Activated CD8-positive, alpha-beta memory T cell treated with anti-CD3 and anti-CD28 coated beads for 24 hours (primary cell): ENCODE data around the gene AP2A2.

Experiments
- DNase-seq: peaks from one replicate; pipeline ENCODE4 v3.0.0-alpha.2; 2020

Gene AP2A2

DNA sequence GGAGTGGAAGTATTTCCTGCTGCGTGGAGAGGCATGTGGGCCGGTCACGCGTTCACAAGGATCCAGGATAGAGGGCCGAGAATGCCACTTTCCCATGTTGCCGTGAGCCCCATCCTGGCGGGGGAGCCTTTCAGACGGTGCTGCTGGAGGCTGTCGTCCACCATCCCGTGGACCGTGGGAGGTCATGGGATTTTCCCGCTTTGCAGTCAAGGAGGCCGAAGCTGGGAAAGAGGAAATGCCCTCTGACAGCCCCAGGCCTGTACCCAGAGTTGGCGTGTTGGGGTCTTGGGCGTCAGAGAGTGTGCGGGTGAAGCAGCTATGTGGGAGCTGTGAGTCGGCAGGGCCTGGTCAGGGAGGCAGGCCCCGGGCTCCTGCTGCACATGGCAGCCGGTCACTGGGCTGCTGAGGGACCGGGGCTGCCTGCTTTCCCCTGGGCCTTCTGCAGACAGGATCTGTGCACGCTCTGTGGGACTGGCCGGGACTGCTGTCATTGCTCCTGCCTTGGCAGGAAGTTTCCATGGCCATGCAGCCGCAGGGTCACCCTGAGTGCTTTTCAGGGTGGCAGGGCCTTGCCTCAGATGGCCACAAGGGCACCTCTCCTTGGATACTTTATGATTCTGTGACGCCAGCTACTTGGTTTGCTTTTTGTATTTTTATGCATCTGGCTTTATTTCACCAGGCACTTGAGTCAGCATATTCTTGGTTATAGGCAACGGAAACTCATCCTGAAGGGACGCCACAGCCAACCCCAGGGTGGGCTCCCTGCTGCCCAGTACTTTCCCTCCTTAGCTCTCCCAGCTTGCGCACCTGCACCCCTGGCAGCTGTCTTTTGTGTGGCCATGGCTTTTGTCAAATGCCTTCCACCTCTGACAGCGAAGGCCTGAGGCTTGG, 52.4 kb downstream of the AP2A2 start:
- no peak for DNase-seq

DNA sequence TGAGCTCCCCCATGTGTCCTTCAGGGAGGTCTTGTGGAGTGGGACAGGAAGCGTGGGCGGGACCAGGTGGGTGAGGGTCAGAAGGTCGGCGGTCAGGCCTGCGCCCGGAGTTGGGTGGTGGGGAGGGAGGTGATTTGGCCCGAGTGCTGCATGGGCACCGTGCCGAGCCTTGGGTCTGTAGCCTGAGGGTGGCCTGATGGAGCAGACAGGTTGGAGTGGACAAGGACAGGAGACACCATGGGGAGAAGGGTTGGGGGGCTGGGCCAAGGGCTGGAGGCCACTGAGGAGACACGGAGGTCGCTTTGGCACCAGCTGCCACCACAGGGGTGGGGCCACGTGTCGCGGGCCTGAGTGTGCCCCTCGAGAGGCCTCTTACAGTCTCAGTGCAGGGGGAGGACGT, 53.1 kb downstream of the AP2A2 start:
- no peak for DNase-seq

DNA sequence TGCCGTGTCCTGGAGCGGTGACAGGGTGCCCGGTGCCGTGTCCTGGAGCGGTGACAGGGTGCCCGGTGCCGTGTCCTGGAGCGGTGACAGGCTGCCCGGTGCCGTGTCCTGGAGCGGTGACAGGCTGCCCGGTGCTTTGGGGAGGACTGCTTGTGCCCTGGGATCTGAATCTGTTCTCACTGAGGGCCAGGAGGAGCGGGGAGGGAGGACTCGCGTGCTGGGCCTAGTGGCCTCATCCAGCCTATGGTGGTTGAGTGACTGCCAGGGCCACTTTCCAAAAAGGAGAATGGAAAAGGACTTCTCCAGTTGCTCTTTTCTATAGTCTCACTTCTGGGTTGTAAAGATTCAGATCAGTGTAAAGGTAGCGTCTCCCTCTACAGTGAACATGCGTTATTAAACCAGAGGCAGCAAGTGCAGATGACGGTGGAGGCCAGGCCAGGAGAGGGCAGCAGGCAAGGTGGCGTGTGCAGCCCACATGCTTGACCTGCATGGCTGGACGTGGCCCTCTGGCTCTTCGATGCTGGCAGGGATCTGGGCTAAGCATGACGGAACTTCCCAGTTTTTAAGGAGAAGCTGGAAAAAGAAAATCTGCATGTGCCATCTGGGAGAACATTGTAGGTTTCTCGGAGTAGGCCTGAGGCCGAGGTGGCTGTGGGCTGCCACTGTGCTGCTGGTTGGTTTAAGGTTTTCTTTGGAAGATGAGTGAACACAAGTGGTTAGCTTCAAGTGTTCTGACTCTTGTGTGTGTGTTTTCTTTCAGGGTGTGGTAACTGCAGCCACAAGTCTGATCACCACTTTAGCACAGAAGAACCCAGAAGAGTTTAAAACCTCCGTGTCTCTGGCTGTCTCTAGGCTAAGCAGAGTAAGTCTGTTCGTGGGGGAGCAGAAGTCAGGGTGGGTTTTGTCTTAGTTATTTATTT, 55.0 kb downstream of the AP2A2 start:
- DNase-seq = no peak

DNA sequence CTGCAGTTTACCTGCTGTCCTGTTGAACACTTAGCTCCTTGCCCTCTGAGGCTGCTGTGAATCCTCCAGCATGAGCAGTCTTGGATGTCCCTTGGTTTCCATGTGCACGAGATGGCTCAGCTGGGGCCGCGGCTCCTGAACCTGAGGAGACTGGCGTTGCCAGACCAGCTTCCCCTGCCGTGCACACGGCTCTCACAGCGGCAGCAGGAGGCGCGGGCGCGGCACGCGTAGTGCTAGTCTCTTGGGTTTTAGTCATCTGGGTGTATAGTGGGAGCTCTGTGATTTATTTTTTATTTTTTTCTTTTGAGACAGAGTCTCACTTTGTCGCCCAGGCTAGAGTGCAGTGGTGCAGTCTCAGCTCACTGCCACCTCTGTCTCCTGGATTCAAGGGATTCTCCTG, 56.1 kb downstream of the AP2A2 start:
- no peak for DNase-seq

DNA sequence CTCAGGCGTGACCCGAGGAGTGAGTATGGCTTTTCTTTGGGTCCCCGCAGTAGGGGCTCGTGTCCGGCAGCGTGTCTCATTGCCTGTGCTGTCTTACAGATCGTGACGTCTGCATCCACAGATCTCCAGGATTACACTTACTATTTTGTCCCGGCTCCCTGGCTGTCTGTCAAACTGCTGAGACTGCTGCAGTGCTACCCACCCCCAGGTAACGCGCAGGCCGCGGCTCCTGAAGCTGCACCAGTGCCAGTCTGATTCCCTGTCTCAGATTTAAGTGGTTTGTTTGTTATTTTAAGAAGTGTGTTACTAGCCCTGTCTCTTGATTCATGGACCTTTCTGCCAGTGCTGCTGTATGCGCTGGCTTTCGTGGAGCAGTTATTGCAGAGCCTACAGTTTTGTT, 58.9 kb downstream of the AP2A2 start:
- DNase-seq = no peak

DNA sequence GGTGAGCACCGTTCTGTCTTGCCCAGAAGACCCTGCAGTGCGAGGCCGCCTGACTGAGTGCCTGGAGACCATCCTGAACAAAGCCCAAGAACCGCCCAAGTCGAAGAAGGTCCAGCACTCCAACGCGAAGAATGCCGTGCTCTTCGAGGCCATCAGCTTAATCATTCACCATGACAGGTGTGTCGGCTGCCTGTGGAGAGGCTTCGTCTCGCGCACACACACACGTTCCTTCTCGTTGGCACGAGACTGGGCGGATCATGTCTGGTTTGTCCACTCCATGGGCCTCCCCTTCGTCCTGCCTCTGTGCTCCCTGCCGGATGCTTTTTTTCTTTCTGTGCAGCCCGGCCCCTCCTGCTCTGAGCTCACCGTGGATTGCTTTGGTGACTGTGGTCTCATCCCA, 59.7 kb downstream of the AP2A2 start:
- no peak for DNase-seq

DNA sequence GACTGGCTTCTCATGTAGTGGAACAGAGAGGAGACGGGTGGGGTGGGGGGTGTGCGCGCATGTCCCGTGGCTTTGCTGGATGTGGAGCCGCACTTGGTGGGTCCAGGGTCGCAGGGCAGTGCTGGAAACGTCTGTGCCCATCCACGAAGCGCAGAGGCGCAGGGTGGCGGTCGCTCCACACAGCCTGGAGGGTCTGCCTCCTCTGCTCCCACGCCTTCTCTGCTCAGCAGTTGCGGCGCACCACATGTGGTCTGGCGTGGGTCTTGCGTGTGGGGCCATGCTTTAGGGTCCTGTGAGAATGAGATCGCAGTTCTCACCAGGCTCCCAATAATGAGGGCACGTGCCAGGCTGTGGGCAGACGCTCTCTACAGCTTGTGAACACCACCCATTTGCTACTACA, 60.2 kb downstream of the AP2A2 start:
- DNase-seq = no peak

DNA sequence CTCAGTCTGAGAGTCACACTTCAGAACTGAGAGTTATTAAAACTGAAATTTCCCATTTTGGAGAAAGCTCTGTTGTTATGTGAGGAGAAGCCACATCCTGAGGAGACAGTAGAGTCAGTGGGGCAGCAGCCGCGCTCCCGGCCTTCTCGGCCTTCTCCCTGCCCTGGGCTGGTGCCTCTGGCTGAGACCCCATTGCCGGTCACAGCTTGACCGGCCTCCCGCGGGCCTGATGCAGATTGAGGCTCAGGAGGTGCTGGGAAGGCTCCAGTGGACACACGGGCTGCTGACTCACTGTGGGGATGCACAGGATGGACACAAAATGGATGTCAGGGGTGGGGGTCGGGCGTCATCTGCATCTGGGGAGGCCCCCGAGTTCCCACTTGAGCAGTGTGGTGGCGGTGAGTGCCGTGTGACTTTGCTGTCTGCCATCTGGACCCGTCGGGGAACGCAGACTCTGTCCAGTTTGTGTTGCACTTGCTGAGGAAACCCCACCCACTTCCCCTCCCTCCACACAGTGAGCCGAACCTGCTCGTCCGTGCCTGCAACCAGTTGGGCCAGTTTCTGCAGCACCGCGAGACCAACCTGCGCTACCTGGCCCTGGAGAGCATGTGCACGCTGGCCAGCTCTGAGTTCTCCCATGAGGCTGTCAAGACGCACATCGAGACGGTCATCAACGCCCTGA, 60.7 kb downstream of the AP2A2 start:
- DNase-seq = no peak

DNA sequence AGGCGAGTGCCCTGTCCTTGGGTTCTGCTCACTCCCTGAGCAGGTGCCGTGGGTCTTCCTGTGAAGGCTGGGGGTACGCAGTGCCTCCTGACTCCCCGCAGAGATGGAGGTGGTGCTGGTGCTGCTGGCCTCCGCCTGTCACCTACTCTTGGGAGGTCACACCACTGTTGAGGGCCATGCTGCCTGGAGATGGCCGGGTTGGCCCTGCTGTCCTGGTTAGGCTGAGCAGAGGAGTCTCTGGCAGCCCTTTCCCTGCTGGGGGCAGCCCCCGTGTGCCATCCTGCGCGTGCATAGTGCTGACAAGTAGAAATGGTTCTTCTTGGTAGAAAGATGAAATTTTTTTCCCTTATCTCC, 61.3 kb downstream of the AP2A2 start:
- no peak for DNase-seq

DNA sequence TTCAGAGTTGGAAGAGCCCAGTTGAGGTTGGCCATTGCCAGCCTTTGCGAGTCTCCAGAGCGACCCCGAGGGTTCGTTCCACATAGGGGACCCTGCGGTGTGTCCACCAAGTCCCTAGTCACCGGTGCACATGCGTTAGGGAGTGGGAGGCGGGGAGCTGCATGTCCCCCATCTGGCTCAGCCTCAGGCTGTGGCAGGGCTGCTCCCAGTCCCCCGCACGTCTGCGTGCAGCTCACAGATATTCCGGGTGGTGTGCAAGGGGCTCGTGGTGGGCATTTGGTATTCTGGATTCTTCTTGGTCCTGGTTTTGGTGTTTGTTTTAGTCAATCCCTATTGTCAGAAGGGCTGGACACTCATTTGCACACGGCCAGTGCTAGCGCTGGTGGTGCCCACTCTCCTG, 62.0 kb downstream of the AP2A2 start:
- DNase-seq = no peak

DNA sequence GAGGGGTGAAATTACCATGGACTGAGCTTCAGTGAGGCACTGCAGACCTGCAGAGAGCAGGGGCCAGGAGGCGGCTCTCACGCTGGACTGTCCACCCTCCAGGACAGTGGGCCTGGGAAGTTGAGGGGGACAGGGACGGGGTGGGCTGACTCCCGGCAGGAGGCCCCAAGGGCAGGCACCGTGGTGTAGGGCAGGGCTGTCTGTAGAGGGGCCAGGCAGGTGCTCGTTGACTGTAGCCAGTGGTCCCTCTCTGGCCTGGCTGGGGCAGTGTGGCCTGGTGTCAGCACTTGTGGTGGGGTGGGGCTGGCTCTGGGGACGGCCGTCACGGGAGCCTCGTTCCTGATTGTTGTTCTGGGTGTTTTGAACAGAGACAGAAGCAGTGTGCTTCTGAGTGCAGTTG, 64.4 kb downstream of the AP2A2 start:
- DNase-seq = no peak

DNA sequence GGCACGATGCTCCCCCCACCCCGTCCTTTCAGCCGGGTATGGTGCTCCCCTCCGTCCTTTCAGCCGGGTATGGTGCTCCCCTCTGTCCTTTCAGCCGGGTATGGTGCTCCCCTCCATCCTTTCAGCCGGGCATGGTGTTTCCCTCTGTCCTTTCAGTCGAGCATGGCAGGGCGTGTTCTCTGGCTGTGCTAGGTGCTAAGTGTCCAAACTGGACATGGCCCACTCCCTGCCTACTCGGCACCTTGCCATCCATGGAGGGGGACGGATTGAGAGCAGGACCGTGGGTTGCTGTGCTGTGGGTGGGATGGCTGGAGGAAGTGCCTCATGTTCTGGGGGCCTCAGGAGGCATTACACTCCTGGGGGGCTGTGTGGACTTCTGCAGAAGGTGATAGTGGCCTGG, 65.4 kb downstream of the AP2A2 start:
- DNase-seq = no peak

DNA sequence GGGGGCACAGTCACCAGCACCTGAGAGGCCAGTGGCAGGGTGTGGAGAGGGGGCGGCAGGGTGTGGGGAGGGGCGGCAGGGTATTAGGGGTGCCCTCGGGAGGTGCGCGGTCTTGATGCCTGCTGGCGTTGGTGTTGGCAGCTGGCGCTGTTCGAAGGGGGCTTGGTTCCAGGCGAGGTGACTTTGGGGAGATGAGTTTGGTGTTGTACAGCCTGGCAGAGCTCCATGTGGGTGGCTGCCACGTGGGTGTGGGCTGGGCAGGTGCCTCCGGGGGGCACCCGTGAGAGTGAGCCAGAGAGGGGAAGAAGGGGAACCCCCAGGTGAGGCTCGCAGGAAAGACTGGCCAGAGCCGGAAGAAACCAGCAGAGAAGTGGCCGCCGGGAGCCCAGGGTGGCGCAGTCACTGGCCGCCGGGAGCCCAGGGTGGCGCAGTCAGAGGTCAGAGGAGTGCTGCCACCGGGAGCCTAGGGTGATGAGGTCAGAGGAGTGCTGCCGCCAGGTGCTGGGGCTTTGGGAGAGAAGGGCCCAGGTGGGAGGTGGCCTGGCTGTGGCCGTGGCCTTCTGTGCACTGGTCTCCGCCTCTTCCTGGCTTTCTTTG, 66.1 kb downstream of the AP2A2 start:
- no peak for DNase-seq

DNA sequence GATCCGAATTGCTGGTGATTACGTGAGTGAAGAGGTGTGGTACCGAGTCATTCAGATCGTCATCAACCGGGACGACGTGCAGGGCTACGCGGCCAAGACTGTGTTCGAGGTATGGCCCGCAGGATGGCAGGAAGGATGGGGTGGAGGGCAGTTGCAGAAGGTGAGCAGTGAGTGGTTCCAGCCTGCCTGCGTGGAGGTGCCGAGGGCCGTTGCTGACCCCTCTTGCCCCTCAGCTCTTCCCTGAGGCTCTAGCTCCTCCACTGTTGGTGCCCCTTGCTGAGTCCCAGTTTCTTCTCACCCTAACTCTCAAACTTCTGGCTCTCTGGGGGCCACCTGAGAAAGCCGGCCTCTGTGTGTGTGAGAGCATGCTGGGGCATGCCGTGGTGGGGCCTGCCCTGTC, 66.9 kb downstream of the AP2A2 start:
- DNase-seq = no peak

DNA sequence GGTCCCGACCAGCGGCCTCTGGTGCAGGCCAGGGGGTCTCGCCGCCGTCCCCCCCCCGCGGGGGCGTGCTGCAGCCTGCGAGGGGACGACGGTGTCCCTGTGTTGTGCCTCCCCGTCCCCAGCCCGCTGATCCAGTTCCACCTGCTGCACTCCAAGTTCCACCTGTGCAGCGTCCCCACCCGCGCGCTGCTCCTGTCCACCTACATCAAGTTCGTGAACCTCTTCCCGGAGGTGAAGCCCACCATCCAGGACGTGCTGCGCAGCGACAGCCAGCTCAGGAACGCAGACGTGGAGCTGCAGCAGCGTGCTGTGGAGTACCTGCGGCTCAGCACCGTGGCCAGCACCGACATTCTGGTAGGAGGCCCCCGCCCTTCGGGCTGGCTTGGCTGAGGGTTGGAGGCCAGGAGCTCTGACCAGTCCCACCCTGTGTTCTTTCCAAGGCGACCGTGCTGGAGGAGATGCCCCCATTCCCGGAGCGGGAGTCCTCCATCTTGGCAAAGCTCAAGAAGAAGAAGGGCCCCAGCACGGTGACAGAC, 68.0 kb downstream of the AP2A2 start:
- DNase-seq = no peak

DNA sequence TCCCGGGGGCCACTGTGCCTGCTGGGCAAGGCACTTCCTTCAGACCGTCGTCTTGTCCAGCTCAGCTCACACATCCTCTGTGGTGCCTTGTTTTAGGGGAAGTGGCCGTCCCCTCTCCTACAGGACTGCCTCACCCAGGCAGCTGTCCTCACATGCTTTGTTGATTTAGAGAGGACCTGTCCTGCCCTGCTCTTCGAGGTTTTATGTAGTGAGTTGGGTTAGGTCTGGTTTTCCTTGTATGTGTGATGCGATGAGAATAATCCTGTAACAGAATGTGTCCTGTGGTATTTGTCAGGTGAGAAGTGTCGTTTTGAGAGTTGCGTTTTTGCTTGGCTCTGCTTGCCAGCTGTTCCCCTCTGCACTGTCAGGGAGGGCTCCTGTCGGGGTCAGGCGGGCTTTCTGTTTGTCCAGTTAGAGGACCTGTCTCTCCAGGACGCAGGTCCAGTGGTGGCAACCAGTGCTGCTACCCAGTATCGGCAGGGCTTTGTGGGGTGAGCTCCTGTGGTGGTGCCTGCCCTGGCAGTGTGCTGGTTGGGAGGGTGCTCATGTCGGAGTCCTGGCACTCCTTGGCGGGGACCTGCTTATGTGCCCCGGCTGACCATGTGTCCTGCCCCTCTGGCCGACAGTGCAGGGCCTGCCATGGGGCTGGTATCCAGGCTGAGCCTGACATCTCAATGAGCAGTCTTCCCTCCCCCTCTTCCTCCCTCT, 69.5 kb downstream of the AP2A2 start:
- no peak for DNase-seq

DNA sequence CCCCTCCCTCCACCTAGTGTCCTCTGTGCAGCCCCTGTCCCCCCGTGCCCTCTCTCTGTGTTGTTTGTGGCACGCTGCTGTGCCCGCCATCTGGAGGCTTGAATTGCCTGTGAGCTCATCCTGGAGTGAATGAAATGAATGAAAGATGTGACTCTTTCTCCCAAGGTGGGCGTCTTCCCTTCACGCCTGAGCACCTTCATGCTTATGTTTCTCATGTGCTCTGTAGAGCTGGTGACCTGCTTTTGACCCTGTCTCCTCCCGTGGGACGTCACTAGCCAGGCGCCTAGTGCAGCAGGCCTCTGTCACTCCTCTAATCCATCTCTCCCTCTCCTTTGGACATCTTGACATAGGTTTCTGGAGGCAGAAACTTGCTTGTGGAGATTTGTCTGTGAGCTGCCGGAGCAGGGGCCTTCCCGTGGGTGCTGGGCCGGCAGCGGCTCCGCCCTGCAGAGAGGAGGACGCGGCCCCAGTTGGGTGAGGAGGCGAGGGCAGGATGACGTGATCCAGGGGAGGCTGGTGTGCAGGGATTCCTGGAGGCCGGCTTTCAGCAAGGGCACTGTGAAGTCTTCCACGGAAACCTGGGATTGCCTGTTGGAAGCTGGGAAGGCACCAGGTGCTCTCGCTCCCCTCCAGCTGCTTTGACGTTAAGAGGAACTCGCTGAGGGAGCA, 70.2 kb downstream of the AP2A2 start:
- no peak for DNase-seq

DNA sequence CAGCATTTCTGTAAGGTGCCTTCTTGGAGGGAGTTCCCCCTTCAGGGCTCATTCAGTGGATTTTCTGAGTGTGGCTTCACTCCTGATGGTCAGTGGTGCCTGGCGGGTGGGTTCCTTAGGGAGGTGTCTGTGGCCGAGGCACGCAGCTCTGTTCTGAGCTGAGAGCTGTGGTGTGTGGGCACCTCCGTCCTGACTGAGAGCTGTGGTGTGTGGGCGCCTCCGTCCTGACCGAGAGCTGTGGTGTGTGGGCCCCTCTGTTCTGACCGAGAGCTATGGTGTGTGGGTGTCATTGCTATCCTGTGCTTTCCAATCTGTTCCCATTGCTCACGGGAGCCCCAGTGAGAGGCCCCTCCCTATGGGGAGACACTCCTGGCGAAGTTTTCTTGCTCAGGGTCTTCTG, 71.0 kb downstream of the AP2A2 start:
- DNase-seq = no peak

DNA sequence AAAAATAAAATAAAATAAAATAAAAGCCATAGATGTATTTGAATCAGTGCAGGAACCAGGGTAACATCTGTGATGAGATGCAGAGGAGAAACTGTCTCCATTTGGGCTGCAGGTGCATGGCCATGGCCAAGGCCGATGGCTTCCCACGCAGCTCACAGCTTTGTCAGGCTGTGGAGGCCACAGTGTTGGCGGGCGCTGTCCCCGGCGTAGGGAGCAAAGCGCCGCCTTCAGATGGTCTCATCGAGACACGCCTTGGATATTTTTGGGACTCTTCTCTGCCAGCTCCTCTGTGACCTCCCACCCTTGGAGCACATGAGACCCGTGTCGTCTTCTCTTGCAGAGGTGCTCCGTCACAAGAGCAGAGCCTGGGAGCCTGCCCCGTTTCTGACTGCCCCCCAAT, 72.2 kb downstream of the AP2A2 start:
- DNase-seq = no peak

DNA sequence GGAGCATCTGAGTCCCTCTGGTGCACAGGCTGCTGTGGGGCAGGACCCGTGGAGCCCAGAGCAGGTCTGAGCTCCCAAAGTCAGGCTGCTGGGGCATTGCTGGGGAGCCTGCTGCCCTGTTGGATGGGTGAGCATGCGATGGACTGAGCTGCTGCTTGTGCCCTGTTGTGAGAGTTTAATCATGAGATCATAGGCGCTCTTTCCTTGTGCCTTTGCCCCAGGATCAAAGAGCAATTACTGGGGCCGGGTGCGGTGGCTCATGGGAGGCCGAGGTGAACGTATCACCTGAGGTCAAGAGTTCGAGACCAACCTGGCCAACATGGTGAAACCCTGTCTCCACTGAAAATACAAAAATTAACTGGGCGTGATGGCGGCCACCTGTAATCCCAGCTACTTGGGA, 73.3 kb downstream of the AP2A2 start:
- no peak for DNase-seq
